Measurements from ENCODE around the gene ADSS2. TPM values are rescaled to one million over a fixed set of nuclear protein-coding genes. Genes with fewer than 3 reads are reported as not detected.

ADSS2 gene
- total RNA-seq, 1 experiment from 2014 or later: 73.9 TPM

- H3K27me3 Mint-ChIP-seq (ENCODE audit: insufficient read depth, unreplicated experiment): no peaks in the 10 kb centered on the region
- Histone ChIP-seq H3K27me3 (replicated peaks; ENCODE audit: control insufficient read depth, insufficient read depth, low read length) (no peaks in the 10 kb centered on the region), H3K4me1 (no peaks in the 10 kb centered on the region), H3K4me3 (ENCODE audit: low read depth, low read length) (no peak overlapping the region), H3K36me3 (ENCODE audit: control insufficient read depth, insufficient read depth, low read length) (0 out of 2 replicates have a peak, but pooled peaks cover 1% of the 10 kb centered on the region), H3K9me3 (no peaks in the 10 kb centered on the region)
- no peaks in the 10 kb centered on the region for H3K9me3 Mint-ChIP-seq (ENCODE audit: unreplicated experiment)
- ChIA-PET CTCF (no interaction called here), POLR2A (no interaction called here)
- peaks cover 26% of the 10 kb centered on the region for H3K36me3 Mint-ChIP-seq (ENCODE audit: insufficient read depth, unreplicated experiment)
- no TSS peak for BruUV-seq (replicated peaks)
- DNase-seq: no peak
- intact Hi-C loops (cut with micrococcal nuclease; ENCODE audit: unreplicated experiment): no loop called here
- H3K27ac Mint-ChIP-seq (ENCODE audit: unreplicated experiment): no peak overlapping the region
- TF ChIP-seq CTCF (IDR thresholded peaks at IDR 0.05; ENCODE audit: insufficient read depth in 1 of 2, low read depth in 1 of 2, low read length in 1 of 2, severe bottlenecking in 1 of 2, unreplicated experiment in 1 of 2): no peak
- no peak overlapping the region for H3K4me3 Mint-ChIP-seq (ENCODE audit: unreplicated experiment)
- H3K4me1 Mint-ChIP-seq (ENCODE audit: low read depth, unreplicated experiment): no peaks in the 10 kb centered on the region
Observed at GRCh38 chr1:244429818-244430217, 21.9 kb downstream of the ADSS2 start.

GRCh38 chr1:244427647-244428046, 24.1 kb downstream of the ADSS2 start:
- no TSS peak for BruUV-seq (replicated peaks)
- H3K27ac Mint-ChIP-seq (ENCODE audit: unreplicated experiment): no peak overlapping the region
- ChIA-PET POLR2A (interaction anchor here (0.9 kb wide), 1 partner anchor 34 kb away, joined by 3 read pairs; no protein-coding TSS in a partner anchor), CTCF (no interaction called here)
- H3K4me1 Mint-ChIP-seq (ENCODE audit: low read depth, unreplicated experiment): no peaks in the 10 kb centered on the region
- Histone ChIP-seq H3K27me3 (replicated peaks; ENCODE audit: control insufficient read depth, insufficient read depth, low read length) (no peaks in the 10 kb centered on the region), H3K4me3 (ENCODE audit: low read depth, low read length) (no peak overlapping the region), H3K36me3 (ENCODE audit: control insufficient read depth, insufficient read depth, low read length) (no peaks in the 10 kb centered on the region), H3K9me3 (no peaks in the 10 kb centered on the region), H3K4me1 (no peaks in the 10 kb centered on the region)
- no peaks in the 10 kb centered on the region for H3K27me3 Mint-ChIP-seq (ENCODE audit: insufficient read depth, unreplicated experiment)
- H3K4me3 Mint-ChIP-seq (ENCODE audit: unreplicated experiment): no peak overlapping the region
- no peaks in the 10 kb centered on the region for H3K9me3 Mint-ChIP-seq (ENCODE audit: unreplicated experiment)
- no peak for DNase-seq
- peaks cover 29% of the 10 kb centered on the region for H3K36me3 Mint-ChIP-seq (ENCODE audit: insufficient read depth, unreplicated experiment)
- TF ChIP-seq CTCF (IDR thresholded peaks at IDR 0.05; ENCODE audit: insufficient read depth in 1 of 2, low read depth in 1 of 2, low read length in 1 of 2, severe bottlenecking in 1 of 2, unreplicated experiment in 1 of 2): no peak
- intact Hi-C loops (cut with micrococcal nuclease; ENCODE audit: unreplicated experiment): no loop called here

- ChIA-PET POLR2A (no interaction called here), CTCF (interaction anchor here (1.5 kb wide), 1 partner anchor 10 kb away, joined by 3 read pairs; no protein-coding TSS in a partner anchor)
- BruUV-seq (replicated peaks): no TSS peak
- H3K27me3 Mint-ChIP-seq (ENCODE audit: insufficient read depth, unreplicated experiment): no peaks in the 10 kb centered on the region
- no peak overlapping the region for H3K4me3 ChIP-seq (ENCODE audit: low read depth, low read length)
- no peak for TF ChIP-seq CTCF (IDR thresholded peaks at IDR 0.05; ENCODE audit: insufficient read depth in 1 of 2, low read depth in 1 of 2, low read length in 1 of 2, severe bottlenecking in 1 of 2, unreplicated experiment in 1 of 2)
- H3K9me3 ChIP-seq: no peaks in the 10 kb centered on the region
- no peak overlapping the region for H3K27ac Mint-ChIP-seq (ENCODE audit: unreplicated experiment)
- no peaks in the 10 kb centered on the region for H3K4me1 Mint-ChIP-seq (ENCODE audit: low read depth, unreplicated experiment)
- peaks cover 44% of the 10 kb centered on the region for H3K36me3 Mint-ChIP-seq (ENCODE audit: insufficient read depth, unreplicated experiment)
- intact Hi-C loops (cut with micrococcal nuclease; ENCODE audit: unreplicated experiment): no loop called here
- no peaks in the 10 kb centered on the region for H3K27me3 ChIP-seq (replicated peaks; ENCODE audit: control insufficient read depth, insufficient read depth, low read length)
- H3K4me1 ChIP-seq: no peaks in the 10 kb centered on the region
- no peaks in the 10 kb centered on the region for H3K36me3 ChIP-seq (ENCODE audit: control insufficient read depth, insufficient read depth, low read length)
- H3K4me3 Mint-ChIP-seq (ENCODE audit: unreplicated experiment): no peak overlapping the region
- H3K9me3 Mint-ChIP-seq (ENCODE audit: unreplicated experiment): no peaks in the 10 kb centered on the region
- no peak for DNase-seq
Observed at GRCh38 chr1:244424649-244425334, 26.9 kb downstream of the ADSS2 start.
